Large intestine (tissue), 3 donors: ENCODE results near the gene UNC45A. TPM values are rescaled to one million over a fixed set of nuclear protein-coding genes. Genes with fewer than 3 reads are reported as not detected.
A peak's percentile ranks its signal among the peaks of the same experiment; 100 is the strongest.
"Not testable (repeated sequence)": the region's sequence is repeated elsewhere in the genome, so short reads cannot be mapped to it uniquely, and the experiment has no call there.

Experiments used
- DNase-seq, 2 donors: peaks; one replicate each; pipeline versions ENCODE4 v3.0.0 to v3.0.0-alpha.2; 2013
- H3K27ac ChIP-seq: one replicate; pipeline ENCODE4 v1.5.1; 2013; ENCODE audit warnings: low read length
- H3K27me3 ChIP-seq: 2 replicates; pipeline ENCODE4 v1.6.1; 2013; ENCODE audit warnings: low read length; ENCODE audit not compliant: control insufficient read depth, insufficient read depth
- H3K36me3 ChIP-seq: 2 replicates; pipeline ENCODE4 v1.6.1; 2013; ENCODE audit warnings: low read length; ENCODE audit not compliant: control insufficient read depth, insufficient read depth
- H3K4me1 ChIP-seq: one replicate; pipeline ENCODE4 v1.6.1; 2013; ENCODE audit warnings: low read length; ENCODE audit not compliant: control insufficient read depth, insufficient read depth
- H3K4me3 ChIP-seq: one replicate; pipeline ENCODE4 v1.5.1; 2013; ENCODE audit warnings: low read length
- H3K9me3 ChIP-seq: one replicate; pipeline ENCODE4 v1.6.1; 2013; ENCODE audit warnings: mild to moderate bottlenecking, low read depth, low read length, moderate library complexity; ENCODE audit not compliant: control insufficient read depth
- WGBS: methylation state at CpG from one replicate; pipeline ENCODE4 v1.1.5; 2013; ENCODE audit warnings: low lambda C conversion rate; ENCODE audit not compliant: insufficient coverage; 5-methylcytosine and 5-hydroxymethylcytosine counted together
- polyA plus RNA-seq: library from polyadenylated mRNA; unstranded; fragments of 120-200 nt; gene quantifications from one replicate; pipeline ENCODE4 v1.2.1, GENCODE V29; 2013

UNC45A gene
- polyA plus RNA-seq, 1 donor, result 49.1 TPM

DNA sequence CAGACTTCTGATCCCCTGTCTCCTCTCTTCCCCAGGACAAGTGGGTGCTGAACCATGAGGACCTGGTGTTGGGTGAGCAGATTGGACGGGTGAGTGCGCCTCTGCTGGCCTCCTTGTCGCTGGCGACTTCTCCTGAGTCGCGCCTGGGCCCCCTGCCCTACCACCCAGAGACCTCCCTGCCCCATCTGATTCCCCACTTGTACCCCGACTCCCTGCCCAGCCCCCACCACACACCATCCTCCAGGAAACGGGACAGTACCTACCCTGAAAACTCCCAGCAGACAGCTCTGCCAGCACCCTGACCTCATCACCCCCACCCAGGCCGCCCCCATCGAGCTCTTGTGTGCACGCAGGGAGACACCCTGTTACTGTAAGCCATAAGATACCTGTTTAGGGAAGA is 43.1 kb upstream of the UNC45A start:
- no peak for DNase-seq
- H3K4me1 ChIP-seq, result no peaks in the 10 kb centered on the region
- no peak overlapping the region for H3K4me3 ChIP-seq
- H3K27me3 ChIP-seq, result no peaks in the 10 kb centered on the region
- H3K27ac ChIP-seq, result no peak overlapping the region
- no peaks in the 10 kb centered on the region for H3K9me3 ChIP-seq
- WGBS, result no CpG with 5 or more reads among the region's 11 CpGs
- peaks cover 45% of the 10 kb centered on the region for H3K36me3 ChIP-seq

DNA sequence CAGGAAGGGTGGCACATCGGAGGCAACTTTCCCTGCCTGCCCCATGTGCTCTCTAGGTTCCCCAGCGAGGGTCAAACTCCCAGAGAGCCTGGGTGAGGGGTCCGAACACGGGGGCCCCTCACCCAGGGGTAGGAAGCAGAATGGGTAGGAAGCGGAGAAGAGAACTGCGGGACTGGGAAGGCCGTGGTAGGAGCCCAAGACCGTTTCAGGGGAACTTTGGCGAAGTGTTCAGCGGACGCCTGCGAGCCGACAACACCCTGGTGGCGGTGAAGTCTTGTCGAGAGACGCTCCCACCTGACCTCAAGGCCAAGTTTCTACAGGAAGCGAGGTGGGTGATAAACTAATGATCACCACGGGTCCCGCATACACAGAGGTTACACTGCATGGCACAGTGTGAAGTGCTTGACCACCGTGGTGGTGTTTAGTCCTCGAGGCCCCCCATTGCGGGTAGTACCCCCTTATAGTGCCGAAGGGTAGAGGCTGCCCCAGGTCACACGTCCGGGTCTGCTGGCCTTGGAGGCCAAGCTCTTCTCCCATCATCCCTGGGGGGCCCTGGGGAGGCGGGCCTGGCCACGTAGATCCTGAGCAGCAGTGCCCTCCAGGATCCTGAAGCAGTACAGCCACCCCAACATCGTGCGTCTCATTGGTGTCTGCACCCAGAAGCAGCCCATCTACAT is 42.4 kb upstream of the UNC45A start:
- Histone ChIP-seq H3K9me3 (no peaks in the 10 kb centered on the region), H3K4me1 (no peaks in the 10 kb centered on the region), H3K27ac (no peak overlapping the region), H3K36me3 (peaks cover 40% of the 10 kb centered on the region), H3K27me3 (no peaks in the 10 kb centered on the region), H3K4me3 (no peak overlapping the region)
- DNase-seq, result no peak
- WGBS, result 80% methylated on average over 1 of the region's 29 CpGs

DNA sequence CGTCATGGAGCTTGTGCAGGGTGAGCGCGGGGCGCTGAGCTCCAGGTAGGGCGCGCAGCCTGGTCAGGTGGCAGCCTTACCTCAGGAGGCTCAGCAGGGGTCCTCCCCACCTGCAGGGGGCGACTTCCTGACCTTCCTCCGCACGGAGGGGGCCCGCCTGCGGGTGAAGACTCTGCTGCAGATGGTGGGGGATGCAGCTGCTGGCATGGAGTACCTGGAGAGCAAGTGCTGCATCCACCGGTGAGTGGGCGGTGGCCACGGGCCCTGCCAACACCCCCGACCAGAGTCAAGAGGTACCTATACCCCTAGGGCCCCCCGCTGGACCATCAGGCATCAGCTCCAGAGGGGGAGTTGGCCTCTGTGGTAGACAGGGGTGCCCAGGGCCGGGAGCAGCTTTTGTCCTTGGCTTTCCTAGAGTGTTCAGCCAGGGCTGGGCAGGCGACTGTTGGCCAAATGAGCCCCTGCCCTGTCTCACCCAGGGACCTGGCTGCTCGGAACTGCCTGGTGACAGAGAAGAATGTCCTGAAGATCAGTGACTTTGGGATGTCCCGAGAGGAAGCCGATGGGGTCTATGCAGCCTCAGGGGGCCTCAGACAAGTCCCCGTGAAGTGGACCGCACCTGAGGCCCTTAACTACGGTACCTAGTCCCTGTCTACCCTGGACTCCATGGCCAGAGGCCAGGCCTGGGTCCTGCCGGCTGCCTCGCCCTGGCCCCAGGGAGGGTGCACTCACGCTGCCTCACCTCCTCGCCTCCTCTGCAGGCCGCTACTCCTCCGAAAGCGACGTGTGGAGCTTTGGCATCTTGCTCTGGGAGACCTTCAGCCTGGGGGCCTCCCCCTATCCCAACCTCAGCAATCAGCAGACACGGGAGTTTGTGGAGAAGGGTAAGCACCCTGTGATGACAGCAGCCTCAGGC is 41.7 kb upstream of the UNC45A start:
- H3K4me1 ChIP-seq, result no peaks in the 10 kb centered on the region
- H3K27ac ChIP-seq, result no peak overlapping the region
- no peak overlapping the region for H3K4me3 ChIP-seq
- no peaks in the 10 kb centered on the region for H3K27me3 ChIP-seq
- no CpG with 5 or more reads among the region's 33 CpGs for WGBS
- DNase-seq, result no peak
- peaks cover 40% of the 10 kb centered on the region for H3K36me3 ChIP-seq
- H3K9me3 ChIP-seq, result no peaks in the 10 kb centered on the region

DNA sequence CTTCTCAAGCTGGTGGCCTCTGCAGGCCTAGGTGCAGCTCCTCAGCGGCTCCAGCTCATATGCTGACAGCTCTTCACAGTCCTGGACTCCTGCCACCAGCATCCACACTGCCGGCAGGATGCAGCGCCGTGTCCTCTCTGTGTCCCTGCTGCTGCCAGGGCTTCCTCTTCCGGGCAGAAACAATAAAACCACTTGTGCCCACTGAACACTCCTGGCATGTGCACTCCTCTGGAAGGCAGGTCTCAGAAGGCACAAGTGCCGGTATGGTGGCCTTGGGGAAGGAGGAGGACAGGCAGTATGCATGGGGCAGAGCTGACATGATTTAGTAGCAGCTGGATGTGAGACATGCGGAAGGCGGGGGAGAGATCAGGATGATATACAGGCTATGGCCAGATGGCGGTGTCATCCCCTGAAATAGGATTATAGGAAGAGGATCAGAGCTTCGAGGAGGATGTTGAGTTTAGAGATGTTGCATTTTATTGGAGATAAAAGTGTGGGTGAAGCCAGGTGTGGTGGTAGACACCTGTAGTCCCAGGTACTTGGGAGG is 39.4 kb upstream of the UNC45A start:
- Histone ChIP-seq H3K27me3 (no peaks in the 10 kb centered on the region), H3K4me1 (no peaks in the 10 kb centered on the region), H3K4me3 (no peak overlapping the region), H3K27ac (no peak overlapping the region), H3K9me3 (no peaks in the 10 kb centered on the region), H3K36me3 (peaks cover 36% of the 10 kb centered on the region)
- DNase-seq, result no peak
- WGBS, result no CpG with 5 or more reads among the region's 10 CpGs

DNA sequence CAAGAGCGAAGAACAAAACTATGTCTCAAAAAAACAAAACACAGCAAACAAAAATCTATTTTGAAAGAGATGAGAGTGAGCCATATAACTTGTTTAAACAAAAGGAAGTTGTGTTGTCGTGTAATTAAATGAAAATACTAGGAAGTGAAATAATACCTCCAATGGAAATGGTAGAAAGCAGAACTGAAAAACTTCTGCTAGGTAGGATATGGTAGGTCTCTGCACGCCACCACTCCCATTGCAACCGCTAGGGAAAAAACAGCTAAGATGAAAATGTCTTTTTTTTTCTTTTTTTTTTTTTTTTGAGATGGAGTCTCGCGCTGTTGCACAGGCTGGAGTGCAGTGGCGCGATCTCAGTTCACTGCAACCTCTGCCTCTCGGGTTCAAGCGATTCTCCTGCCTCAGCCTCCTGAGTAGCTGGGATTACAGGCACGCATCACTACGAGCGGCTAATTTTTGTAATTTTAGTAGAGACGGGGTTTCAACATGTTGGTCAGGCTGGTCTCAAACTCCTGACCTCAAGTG is 37.9 kb upstream of the UNC45A start:
- H3K4me3 ChIP-seq, H3K9me3 ChIP-seq, H3K4me1 ChIP-seq, DNase-seq, H3K27me3 ChIP-seq, H3K27ac ChIP-seq: not testable (repeated sequence)
- peaks cover 25% of the 10 kb centered on the region for H3K36me3 ChIP-seq
- WGBS, result 100% methylated on average over 2 of the region's 14 CpGs

DNA sequence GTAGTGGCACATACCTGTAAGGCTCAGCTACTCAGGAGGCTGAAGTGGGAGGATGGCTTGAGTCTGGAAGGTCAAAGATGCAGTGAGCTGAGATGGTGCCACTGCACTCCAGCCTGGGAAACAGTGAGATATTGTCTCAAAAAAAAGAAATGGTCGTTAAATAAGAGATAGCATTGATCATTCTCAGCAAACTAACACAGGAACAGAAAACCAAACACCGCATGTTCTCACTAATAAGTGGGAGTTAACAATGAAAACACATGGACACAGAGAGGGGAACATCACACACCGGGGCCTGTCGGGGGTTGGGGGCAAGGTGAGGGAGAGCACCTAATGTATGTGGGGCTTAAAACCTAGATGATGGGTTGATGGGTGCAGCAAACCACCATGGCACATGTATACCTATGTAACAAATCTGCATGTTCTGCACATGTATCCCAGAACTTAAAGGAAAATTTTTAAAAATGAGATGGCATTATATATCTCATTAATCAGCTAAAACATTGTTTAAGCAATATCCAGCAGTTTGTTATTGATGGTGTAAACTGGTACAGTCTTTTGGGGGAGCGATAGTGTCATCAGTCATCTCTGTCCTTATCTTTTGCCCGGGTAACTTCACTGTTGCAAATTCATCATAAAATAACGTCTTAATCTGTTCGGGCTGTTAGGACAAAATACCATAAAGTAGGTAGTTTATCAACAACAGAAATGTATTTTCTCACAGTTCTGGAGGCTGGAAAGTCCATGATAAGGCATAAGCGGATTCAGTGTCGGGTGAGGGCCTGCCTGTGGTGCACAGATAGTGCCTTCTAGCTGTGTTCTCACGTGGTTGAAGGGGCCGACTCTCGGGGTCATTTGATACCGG is 33.7 kb upstream of the UNC45A start:
- Histone ChIP-seq H3K27ac (peak overlapping the region; percentile 88), H3K27me3 (no peaks in the 10 kb centered on the region), H3K4me3 (peak overlapping the region; percentile 62), H3K9me3 (no peaks in the 10 kb centered on the region), H3K36me3 (peaks cover 17% of the 10 kb centered on the region), H3K4me1 (peaks cover 7% of the 10 kb centered on the region)
- DNase-seq, result no peak
- no CpG with 5 or more reads among the region's 14 CpGs for WGBS

DNA sequence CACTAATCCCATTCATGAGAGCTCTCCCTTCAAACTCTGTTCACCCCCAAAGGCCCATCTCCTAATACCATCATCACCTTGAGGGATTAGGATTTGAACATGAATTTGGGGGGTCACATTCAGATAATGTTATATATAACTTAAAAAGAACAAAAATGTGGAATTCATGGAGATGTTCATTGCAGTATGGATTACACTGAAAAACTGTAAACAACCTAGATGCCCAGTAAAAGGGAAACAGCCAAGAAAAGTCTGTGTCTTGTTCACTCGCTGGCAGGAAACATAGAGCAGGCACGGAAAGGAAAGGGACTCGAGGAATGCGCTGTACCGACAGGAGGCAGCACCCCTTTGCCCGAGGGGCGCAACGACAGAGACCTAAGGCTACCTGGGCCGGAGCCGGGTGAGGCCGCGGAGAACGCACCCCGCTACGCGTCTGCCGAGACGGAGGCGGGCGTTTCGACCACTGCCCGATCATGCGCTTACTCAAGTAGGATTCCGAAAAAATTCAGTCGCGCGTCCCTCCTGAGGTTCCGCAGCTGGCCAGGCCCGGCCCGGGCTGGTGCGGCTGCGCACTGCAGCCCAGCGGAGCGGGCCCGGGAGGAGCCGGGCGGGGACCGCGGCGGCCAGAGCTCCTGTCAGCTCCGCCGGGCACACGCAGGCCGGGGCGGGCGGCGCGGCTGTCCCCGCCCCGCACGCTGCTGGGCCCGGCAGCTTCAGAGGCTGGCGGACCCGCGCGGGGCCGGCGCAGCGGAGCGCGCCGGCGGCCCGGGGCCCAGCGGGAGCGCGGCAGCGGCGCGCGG is 32.8 kb upstream of the UNC45A start:
- Histone ChIP-seq H3K27ac (peak overlapping the region; percentile 88), H3K27me3 (no peaks in the 10 kb centered on the region), H3K4me1 (peaks cover 7% of the 10 kb centered on the region), H3K36me3 (peaks cover 26% of the 10 kb centered on the region), H3K4me3 (peak overlapping the region; percentile 62), H3K9me3 (no peaks in the 10 kb centered on the region)
- WGBS, result 0% methylated on average over 1 of the region's 71 CpGs
- DNase-seq, result peak; percentile 73 to 93

DNA sequence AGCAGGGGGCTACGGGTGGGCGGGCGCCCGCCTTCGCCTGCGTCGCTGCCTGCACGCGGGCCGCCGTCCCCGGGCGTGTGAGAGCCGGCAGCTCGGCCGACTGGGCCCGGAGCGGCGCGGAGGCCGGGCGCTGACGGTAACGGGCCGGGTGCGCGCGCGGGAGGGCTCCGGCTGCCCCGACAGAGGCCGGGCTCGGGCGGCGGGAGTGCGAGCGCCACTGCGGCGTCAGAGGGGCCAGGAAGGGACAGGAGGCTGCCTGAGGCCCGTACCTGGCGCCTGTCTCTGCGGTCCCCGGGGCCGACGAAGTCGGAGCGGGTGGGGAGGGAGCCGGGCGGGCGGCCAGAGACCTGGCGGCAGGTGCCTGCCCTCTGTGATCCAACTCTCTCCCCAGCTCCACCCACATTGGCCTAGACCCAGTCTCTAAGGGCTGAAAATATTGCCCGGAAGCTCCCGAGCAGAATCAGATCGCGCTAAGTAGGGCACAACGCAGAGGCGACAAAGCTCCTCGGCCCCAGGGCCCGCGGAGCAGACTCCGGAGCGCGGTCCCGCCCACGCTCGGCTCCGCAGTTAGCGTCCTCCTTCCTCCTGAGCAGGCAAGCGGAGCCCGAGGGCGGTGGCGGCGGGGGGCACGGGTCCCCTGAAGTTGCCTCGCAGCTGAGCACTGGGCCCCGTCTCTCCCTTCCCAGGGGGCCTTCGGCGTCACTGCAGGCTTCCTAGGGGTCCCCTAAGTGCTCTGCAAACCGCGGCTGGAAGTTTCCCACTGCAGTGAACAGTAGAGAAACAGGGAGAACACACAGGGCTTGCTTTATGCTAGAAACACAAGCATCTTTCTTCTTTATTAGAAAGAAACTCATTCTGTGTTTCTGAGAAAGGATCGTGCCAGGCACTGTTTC is 32.0 kb upstream of the UNC45A start, which contains the start of gene MAN2A2:
MAN2A2 (plus strand) TSS at position 463 of the 893 bp plus-strand sequence. CDS start 906 bp downstream, outside the sequence.
- H3K9me3 ChIP-seq, result no peaks in the 10 kb centered on the region
- peak within 1 kb of the TSS; percentile 90 for H3K27ac ChIP-seq
- no CpG with 5 or more reads among the region's 81 CpGs for WGBS
- peak; percentile 60 to 82 for DNase-seq
- no peaks in the 10 kb centered on the region for H3K27me3 ChIP-seq
- H3K4me3 ChIP-seq, result peak within 1 kb of the TSS; percentile 80
- peaks cover 34% of the 10 kb centered on the region for H3K36me3 ChIP-seq
- peaks cover 7% of the 10 kb centered on the region for H3K4me1 ChIP-seq
